ENCODE results near the gene HEG1. TPM values are rescaled to one million over a fixed set of nuclear protein-coding genes. Genes with fewer than 3 reads are reported as not detected.
"Not testable (repeated sequence)": the region's sequence is repeated elsewhere in the genome, so short reads cannot be mapped to it uniquely, and the experiment has no call there.

HEG1 gene
- total and polyA plus RNA-seq, 4 donors = 20.2 to 32.5 (median 26.3) TPM

DNA sequence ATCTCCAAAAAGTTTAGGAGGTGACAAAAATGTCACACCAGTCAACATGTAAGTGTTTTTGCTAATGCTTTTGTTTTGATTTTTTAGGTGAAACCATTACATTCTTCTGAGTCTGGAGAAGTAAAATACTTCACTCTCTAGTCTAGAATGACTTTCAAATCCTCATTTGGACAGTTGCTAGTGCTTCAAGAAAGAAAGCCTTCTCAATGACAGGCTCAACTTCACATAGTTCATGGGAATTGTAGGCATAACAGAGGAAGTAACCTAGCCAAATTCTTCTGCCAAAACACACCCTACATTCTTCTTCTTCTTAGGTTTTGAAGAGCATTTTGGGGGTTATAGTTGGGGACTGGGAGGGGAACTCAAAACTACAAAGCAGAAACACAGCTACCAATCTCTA, 29.4 kb upstream of the HEG1 start:
- Histone ChIP-seq H3K4me3 (ENCODE audit: low read depth, low read length) (no peak overlapping the region), H3K4me1 (ENCODE audit: control insufficient read depth, insufficient read depth, low read length) (peaks cover 4% of the 10 kb centered on the region), H3K36me3 (ENCODE audit: control insufficient read depth, insufficient read depth, low read length) (peaks cover 2% of the 10 kb centered on the region), H3K9me3 (ENCODE audit: control insufficient read depth, insufficient read depth, low read length) (no peaks in the 10 kb centered on the region), H3K27me3 (ENCODE audit: control insufficient read depth, insufficient read depth, low read length) (no peaks in the 10 kb centered on the region), H3K27ac (ENCODE audit: low read depth, low read length) (no peak overlapping the region)
- no peak for DNase-seq (ENCODE audit: low read depth in 4 of 6, low spot score in 6 of 6)

DNA sequence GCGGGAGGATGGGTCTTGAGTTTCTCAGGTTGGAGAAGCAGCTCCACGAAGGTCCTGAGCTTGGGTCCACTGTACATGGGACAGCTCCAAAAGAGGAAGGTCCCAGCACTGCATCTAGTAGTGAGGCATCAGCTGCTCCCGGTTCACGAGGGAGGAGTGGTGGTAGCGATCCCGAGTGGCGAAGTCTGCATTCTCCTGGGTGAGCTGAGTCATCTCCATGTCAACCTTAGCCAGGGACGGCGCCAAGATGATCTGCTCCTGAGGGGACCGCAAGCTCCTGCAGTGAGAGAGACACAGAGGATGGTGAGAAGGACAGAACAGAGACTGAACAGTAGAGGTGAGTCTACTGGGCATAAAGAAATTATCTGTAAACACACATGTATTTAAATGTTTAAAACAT, 28.0 kb upstream of the HEG1 start:
- Histone ChIP-seq H3K9me3 (ENCODE audit: control insufficient read depth, insufficient read depth, low read length) (no peaks in the 10 kb centered on the region), H3K4me1 (ENCODE audit: control insufficient read depth, insufficient read depth, low read length) (peaks cover 4% of the 10 kb centered on the region), H3K4me3 (ENCODE audit: low read depth, low read length) (no peak overlapping the region), H3K27me3 (ENCODE audit: control insufficient read depth, insufficient read depth, low read length) (no peaks in the 10 kb centered on the region), H3K36me3 (ENCODE audit: control insufficient read depth, insufficient read depth, low read length) (peaks cover 2% of the 10 kb centered on the region), H3K27ac (ENCODE audit: low read depth, low read length) (no peak overlapping the region)
- no peak for DNase-seq (ENCODE audit: low read depth in 4 of 6, low spot score in 6 of 6)
- 57% methylated on average over 10 of the region's 10 CpGs for WGBS (ENCODE audit: insufficient coverage)

DNA sequence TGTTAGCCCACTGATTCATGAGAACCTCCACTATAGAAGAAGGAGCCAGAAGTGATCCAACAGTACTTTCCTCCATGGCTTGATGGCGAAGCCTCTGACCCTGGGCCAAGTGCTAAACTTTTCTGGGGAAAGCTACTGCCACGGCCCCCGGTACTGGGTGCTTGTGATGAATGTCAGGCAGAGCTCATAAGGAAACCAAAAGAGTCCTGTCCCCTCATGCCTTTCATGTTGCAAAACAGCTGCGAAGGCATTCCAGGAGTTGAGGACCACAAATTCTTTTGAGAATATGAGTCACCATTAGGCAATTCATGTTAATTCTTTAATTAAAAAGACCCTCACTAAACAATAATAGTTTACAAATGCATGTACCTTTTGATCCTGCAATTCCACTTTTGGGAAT, 26.5 kb upstream of the HEG1 start:
- H3K27me3 ChIP-seq (ENCODE audit: control insufficient read depth, insufficient read depth, low read length); H3K4me1 ChIP-seq (ENCODE audit: control insufficient read depth, insufficient read depth, low read length); H3K36me3 ChIP-seq (ENCODE audit: control insufficient read depth, insufficient read depth, low read length); H3K27ac ChIP-seq (ENCODE audit: low read depth, low read length); H3K4me3 ChIP-seq (ENCODE audit: low read depth, low read length); H3K9me3 ChIP-seq (ENCODE audit: control insufficient read depth, insufficient read depth, low read length); DNase-seq (ENCODE audit: low read depth in 4 of 6, low spot score in 6 of 6): not testable (repeated sequence)
- 76% methylated on average over 3 of the region's 4 CpGs for WGBS (ENCODE audit: insufficient coverage)

- 94% methylated on average over 1 of the region's 1 CpG for WGBS (ENCODE audit: insufficient coverage)
- no peaks in the 10 kb centered on the region for H3K36me3 ChIP-seq (ENCODE audit: control insufficient read depth, insufficient read depth, low read length)
Observed at GRCh38 chr3:125080077-125080476, 24.3 kb upstream of the HEG1 start.

GRCh38 chr3:125079675-125080045, 23.9 kb upstream of the HEG1 start:
- Histone ChIP-seq H3K9me3 (ENCODE audit: control insufficient read depth, insufficient read depth, low read length) (no peaks in the 10 kb centered on the region), H3K36me3 (ENCODE audit: control insufficient read depth, insufficient read depth, low read length) (no peaks in the 10 kb centered on the region), H3K4me1 (ENCODE audit: control insufficient read depth, insufficient read depth, low read length) (no peaks in the 10 kb centered on the region), H3K27me3 (ENCODE audit: control insufficient read depth, insufficient read depth, low read length) (no peaks in the 10 kb centered on the region), H3K4me3 (ENCODE audit: low read depth, low read length) (no peak overlapping the region), H3K27ac (ENCODE audit: low read depth, low read length) (no peak overlapping the region)
- DNase-seq (ENCODE audit: low read depth in 4 of 6, low spot score in 6 of 6) = no peak
- 100% methylated on average over 1 of the region's 1 CpG for WGBS (ENCODE audit: insufficient coverage)

More at GRCh38 chr3:125080077-125080476, 24.3 kb upstream of the HEG1 start:
- no peaks in the 10 kb centered on the region for H3K27me3 ChIP-seq (ENCODE audit: control insufficient read depth, insufficient read depth, low read length)
- DNase-seq (ENCODE audit: low read depth in 4 of 6, low spot score in 6 of 6) = no peak
- no peak overlapping the region for H3K27ac ChIP-seq (ENCODE audit: low read depth, low read length)
- H3K9me3 ChIP-seq (ENCODE audit: control insufficient read depth, insufficient read depth, low read length) = no peaks in the 10 kb centered on the region
- no peaks in the 10 kb centered on the region for H3K4me1 ChIP-seq (ENCODE audit: control insufficient read depth, insufficient read depth, low read length)
- H3K4me3 ChIP-seq (ENCODE audit: low read depth, low read length) = no peak overlapping the region

- no peak overlapping the region for H3K27ac ChIP-seq (ENCODE audit: low read depth, low read length)
- no peaks in the 10 kb centered on the region for H3K27me3 ChIP-seq (ENCODE audit: control insufficient read depth, insufficient read depth, low read length)
- no peak for DNase-seq (ENCODE audit: low read depth in 4 of 6, low spot score in 6 of 6)
Observed at GRCh38 chr3:125078951-125079674, 23.3 kb upstream of the HEG1 start.

GRCh38 chr3:125077864-125078263, 22.1 kb upstream of the HEG1 start:
- no peak for DNase-seq (ENCODE audit: low read depth in 4 of 6, low spot score in 6 of 6)
- WGBS (ENCODE audit: insufficient coverage) = 88% methylated on average over 1 of the region's 3 CpGs

More at GRCh38 chr3:125078951-125079674, 23.3 kb upstream of the HEG1 start:
- H3K4me1 ChIP-seq (ENCODE audit: control insufficient read depth, insufficient read depth, low read length) = no peaks in the 10 kb centered on the region
- WGBS (ENCODE audit: insufficient coverage) = 94% methylated on average over 3 of the region's 6 CpGs
- H3K9me3 ChIP-seq (ENCODE audit: control insufficient read depth, insufficient read depth, low read length) = no peaks in the 10 kb centered on the region
- H3K4me3 ChIP-seq (ENCODE audit: low read depth, low read length) = no peak overlapping the region
- H3K36me3 ChIP-seq (ENCODE audit: control insufficient read depth, insufficient read depth, low read length) = no peaks in the 10 kb centered on the region

GRCh38 chr3:125076464-125076863, 20.7 kb upstream of the HEG1 start:
- H3K4me3 ChIP-seq (ENCODE audit: low read depth, low read length) = no peak overlapping the region
- no peak overlapping the region for H3K27ac ChIP-seq (ENCODE audit: low read depth, low read length)
- no peaks in the 10 kb centered on the region for H3K9me3 ChIP-seq (ENCODE audit: control insufficient read depth, insufficient read depth, low read length)
- H3K4me1 ChIP-seq (ENCODE audit: control insufficient read depth, insufficient read depth, low read length) = no peaks in the 10 kb centered on the region
- H3K27me3 ChIP-seq (ENCODE audit: control insufficient read depth, insufficient read depth, low read length) = no peaks in the 10 kb centered on the region
- DNase-seq (ENCODE audit: low read depth in 4 of 6, low spot score in 6 of 6) = no peak
- no peaks in the 10 kb centered on the region for H3K36me3 ChIP-seq (ENCODE audit: control insufficient read depth, insufficient read depth, low read length)
- no CpG with 5 or more reads among the region's 1 CpG for WGBS (ENCODE audit: insufficient coverage)

More at GRCh38 chr3:125077864-125078263, 22.1 kb upstream of the HEG1 start:
- no peak overlapping the region for H3K4me3 ChIP-seq (ENCODE audit: low read depth, low read length)
- H3K4me1 ChIP-seq (ENCODE audit: control insufficient read depth, insufficient read depth, low read length) = no peaks in the 10 kb centered on the region
- H3K27me3 ChIP-seq (ENCODE audit: control insufficient read depth, insufficient read depth, low read length) = no peaks in the 10 kb centered on the region
- no peaks in the 10 kb centered on the region for H3K9me3 ChIP-seq (ENCODE audit: control insufficient read depth, insufficient read depth, low read length)
- H3K27ac ChIP-seq (ENCODE audit: low read depth, low read length) = no peak overlapping the region
- H3K36me3 ChIP-seq (ENCODE audit: control insufficient read depth, insufficient read depth, low read length) = no peaks in the 10 kb centered on the region

GRCh38 chr3:125075738-125076137, 19.9 kb upstream of the HEG1 start:
- Histone ChIP-seq H3K36me3 (ENCODE audit: control insufficient read depth, insufficient read depth, low read length) (no peaks in the 10 kb centered on the region), H3K9me3 (ENCODE audit: control insufficient read depth, insufficient read depth, low read length) (no peaks in the 10 kb centered on the region), H3K4me1 (ENCODE audit: control insufficient read depth, insufficient read depth, low read length) (no peaks in the 10 kb centered on the region), H3K4me3 (ENCODE audit: low read depth, low read length) (no peak overlapping the region), H3K27ac (ENCODE audit: low read depth, low read length) (no peak overlapping the region), H3K27me3 (ENCODE audit: control insufficient read depth, insufficient read depth, low read length) (no peaks in the 10 kb centered on the region)
- no peak for DNase-seq (ENCODE audit: low read depth in 4 of 6, low spot score in 6 of 6)
- 86% methylated on average over 1 of the region's 3 CpGs for WGBS (ENCODE audit: insufficient coverage)

DNA sequence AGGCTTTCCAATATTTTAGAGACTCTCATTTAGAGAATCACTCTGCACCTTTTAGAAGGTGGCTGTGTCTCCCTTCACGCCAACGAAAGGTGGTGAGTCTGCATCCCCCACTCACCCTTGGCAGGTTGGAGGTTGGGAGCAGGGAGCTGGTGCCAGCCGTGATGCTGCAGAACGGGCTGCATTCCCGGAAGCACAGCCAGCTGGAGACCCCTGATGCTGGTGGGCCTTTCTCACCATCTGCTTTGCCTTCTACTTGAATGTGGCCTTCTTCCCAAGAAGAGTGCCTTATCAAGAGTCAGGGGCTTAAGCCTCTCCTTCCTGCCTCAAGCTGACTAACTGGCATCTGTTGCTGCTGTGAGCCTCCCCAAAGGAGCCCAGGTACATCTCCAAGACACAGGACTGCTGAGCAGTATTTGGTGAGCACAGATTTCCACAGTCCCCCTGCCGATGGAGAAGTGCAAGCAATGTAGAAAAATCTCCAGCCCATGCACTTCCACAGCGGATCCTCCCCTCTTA, 17.7 kb upstream of the HEG1 start:
- WGBS (ENCODE audit: insufficient coverage) = 58% methylated on average over 3 of the region's 7 CpGs
- Histone ChIP-seq H3K27ac (ENCODE audit: low read depth, low read length) (no peak overlapping the region), H3K9me3 (ENCODE audit: control insufficient read depth, insufficient read depth, low read length) (no peaks in the 10 kb centered on the region), H3K27me3 (ENCODE audit: control insufficient read depth, insufficient read depth, low read length) (no peaks in the 10 kb centered on the region), H3K4me3 (ENCODE audit: low read depth, low read length) (no peak overlapping the region), H3K4me1 (ENCODE audit: control insufficient read depth, insufficient read depth, low read length) (no peaks in the 10 kb centered on the region), H3K36me3 (ENCODE audit: control insufficient read depth, insufficient read depth, low read length) (no peaks in the 10 kb centered on the region)
- peak in 1 of 6 donors; percentile 88 for DNase-seq (ENCODE audit: low read depth in 4 of 6, low spot score in 6 of 6)

All from spinal cord (tissue), 10 donors.